HG03521 (cell line): Measurements from ENCODE around the gene USP46.

ENCODE experiments used
- ATAC-seq: cut with Tn5 transposase; IDR thresholded peaks from one replicate; pipeline ENCODE4 v1.9.1; 2021; ENCODE audit warnings: mild to moderate bottlenecking, moderate library complexity; ENCODE audit not compliant: unreplicated experiment

Gene USP46

DNA sequence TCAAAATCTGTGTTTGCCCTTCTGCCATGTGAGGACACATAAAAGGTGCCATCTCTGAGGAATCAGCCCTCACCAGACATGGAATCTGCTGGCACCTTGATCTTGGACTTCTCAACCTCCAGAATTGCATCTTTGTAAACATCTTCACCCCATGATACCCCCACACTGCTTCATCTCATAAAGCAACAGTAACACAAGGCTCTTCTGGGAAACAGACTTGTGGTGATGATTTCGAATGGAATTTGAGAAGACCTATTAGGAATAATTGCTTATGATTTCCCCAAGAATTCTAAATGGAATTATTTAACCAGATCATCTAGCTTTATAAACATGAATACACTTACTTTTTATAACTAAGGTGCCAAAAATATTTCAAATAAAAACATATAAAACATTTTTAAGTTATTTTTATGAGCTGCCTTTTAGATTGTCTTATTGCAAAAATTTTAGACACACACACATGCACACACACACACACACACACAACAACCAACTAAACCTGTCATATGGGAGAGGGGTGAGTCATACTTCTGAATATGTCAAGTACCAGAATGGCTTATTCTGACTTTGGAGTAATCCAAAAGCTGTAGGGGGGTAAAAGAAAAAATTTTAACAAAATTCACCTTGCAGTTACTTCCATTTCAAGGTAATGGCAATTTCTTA, 82.0 kb downstream of the USP46 start:
- no peak for ATAC-seq

DNA sequence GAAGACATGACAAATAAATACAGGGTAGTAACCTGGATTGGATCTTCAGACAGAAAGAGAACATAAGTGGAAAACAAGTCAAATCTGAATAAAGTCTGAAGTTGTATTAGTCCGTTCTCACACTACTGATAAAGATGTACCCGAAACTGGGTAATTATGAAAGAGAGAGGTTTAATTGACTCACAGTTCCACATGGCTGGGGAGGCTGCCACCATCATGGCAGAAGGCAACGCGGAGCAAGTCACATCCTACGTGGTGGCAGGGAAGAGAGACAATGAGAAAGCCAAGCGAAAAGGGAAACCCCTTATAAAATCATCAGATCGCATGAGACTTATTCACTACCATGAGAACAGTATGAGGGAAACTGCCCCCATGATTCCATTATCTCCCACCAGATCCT, 82.8 kb downstream of the USP46 start:
- no peak for ATAC-seq

DNA sequence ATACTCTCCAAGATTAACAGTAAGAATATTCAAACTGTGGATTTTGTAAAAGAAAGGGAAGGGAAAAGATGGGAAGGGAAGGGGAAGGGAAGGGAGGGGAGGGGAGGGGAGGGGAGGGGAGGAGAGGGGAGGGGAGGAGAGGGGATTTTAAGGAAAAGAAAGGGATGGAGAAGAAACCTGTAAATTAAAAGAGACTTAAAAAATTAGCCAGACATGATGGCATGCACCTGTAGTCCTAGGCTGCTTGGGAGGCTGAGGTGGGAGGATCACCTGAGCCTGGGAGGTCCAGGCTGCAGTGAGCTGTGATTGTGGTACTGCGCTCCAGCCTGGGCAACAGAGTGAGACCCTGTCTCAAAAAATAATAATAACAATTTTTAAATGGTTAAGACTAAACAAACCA, 83.7 kb downstream of the USP46 start:
- no peak for ATAC-seq

DNA sequence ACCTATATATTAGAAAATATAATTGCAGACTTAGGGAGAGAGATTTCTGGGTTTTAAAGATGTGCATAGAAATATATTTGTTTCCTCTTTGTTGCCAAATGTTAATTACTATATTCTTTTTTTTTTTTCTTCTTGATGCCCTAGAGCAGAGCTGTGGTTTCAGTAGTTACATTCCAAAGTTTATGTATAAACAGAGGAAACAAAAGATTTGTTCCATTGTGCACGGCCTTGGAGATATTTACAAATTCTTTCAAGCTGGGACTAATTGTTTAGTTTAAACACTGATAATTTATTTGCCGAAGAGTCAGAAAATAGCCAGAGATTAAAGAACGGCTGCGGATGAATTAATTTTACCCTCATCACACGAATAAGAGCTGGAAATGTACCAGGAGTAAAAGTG, 85.1 kb downstream of the USP46 start:
- no peak for ATAC-seq

DNA sequence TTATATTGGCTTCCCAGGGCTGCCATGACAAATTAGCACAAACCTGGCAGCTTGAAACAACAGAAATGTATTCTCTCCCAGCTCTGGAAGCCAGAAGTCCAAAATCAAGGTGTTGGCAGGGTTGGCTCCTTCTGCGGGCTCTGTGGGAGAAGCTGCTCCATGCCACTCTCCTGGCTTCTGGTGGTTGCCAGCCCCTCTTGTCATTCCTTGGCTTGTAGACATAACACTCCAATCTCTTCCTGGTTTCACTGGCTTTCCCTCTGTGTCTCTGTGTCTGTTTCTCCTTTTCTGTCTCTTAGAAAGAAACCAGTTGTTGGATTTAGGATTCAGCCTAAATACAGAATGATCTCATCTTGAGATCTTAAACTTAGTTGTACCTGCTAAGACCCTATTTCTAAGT, 85.5 kb downstream of the USP46 start:
- ATAC-seq, result no peak

DNA sequence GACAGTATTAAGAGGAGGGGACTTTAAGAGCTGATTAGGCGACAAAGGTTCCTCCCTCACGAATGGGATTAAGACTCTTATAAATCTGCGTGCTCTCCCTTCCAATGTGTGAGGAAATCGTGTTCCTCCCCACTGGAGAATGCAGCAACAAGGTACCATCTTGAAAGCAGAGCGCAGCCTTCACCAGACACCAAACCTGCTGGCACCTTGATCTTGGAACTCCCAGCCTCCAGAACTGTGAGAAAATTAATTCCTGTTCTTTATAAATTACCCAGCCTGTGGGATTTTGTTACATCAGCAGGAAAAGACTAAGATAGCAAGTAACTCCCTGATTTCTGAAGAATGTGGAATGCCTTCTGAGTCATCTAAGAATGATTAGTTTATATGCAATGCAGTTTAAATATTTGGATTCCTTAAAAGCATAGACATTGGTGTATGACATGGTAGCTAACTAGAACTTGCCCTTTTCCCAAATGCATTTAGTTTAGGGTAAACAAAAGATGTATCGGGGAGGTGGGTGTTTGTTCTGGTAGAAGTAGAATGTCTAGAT, 86.1 kb downstream of the USP46 start:
- ATAC-seq, result no peak

DNA sequence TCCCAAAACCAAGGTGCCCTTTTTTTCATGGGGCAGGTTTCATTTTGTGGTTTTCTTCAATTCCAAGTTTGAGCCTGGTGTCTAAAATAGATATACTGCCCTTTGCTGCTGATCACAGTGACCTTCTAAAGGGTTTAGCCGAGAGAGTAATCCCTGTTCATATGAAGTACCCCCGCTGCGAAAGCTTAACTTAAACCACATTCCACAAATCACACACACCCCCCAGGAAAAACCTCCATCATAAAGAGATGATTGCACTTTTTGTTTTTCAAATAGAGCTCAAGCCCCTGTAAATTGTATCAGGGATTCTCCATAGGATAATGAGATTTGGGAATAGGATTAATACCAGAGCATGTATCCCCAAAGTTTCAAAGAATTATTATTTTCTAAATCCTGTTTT, 90.8 kb downstream of the USP46 start:
- no peak for ATAC-seq

DNA sequence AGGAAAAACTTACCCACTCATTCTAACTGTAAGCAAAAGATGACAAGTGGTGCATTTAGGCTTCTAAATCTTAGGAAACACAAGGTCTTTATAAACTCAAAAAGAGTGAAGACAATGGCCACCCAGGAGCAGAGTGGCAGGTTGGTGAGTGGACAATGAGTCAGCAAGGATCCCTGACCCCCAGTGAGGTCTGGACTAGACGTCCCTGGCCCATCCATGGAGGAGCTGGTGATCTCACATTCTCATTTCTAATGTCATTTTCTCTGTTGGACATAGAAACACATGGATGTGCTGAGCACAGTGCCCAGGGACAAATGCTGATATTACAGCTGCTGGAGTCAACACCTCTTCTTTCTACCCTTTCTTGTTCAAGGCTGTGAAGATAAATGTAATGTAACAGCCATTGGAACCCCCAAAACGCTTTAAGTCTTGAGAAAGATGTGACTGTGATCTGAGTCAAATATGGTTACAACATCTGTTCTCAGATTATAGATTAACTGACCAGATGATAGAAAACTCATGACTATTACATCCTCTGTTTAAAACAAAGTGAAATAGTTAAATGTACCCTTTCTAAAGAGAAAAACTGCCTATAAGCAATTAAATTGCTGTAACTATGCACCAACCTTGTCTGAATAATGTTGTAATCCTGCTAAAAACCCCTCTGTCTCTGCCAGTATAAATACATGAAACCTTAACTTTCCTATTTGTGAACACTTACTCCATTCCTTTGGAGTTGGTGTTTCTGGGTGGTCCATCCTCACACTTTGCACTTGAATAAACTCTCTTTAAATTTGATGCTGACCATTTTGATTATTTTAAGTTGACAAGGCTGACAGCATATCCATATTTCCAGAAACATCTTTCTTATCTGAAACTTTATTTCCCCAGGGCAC, 92.7 kb downstream of the USP46 start:
- ATAC-seq, result no peak

DNA sequence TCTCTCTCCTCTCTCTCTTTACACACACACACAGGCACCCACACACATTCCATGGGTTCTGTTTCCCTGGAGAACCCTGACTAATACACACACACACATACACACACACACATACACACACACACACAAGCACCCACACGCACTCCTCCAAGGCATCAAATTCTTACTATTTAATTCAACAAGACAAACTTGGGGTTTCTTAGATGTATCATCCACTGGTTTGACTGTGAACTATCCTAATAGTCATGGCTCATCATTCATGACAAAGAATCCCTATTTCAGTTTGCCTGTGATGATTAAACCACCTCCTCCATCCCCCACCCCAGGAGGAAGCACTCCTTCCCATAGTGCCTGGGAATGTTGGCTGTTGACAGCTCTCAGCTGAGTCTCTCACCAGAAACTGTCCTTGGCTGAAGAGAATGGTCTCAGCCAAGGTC, 98.2 kb downstream of the USP46 start:
- ATAC-seq, result no peak

DNA sequence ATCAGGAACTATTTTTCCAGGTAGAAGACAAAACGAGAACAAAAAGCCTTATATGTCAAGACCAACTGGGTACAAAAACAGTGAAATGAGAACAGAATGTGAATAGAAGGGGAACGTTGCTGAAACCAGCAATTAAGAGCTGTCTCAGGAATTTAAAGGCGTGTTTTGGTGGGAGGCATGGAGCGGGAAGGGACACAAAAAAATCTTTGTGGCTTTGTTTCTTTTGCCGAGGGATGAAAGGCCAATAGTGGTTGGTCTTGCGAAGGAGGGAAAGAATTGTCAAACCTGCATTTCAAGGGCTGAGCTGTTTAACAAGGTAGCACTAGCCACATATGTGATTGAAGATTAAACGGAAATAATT, 103.8 kb downstream of the USP46 start:
- no peak for ATAC-seq

DNA sequence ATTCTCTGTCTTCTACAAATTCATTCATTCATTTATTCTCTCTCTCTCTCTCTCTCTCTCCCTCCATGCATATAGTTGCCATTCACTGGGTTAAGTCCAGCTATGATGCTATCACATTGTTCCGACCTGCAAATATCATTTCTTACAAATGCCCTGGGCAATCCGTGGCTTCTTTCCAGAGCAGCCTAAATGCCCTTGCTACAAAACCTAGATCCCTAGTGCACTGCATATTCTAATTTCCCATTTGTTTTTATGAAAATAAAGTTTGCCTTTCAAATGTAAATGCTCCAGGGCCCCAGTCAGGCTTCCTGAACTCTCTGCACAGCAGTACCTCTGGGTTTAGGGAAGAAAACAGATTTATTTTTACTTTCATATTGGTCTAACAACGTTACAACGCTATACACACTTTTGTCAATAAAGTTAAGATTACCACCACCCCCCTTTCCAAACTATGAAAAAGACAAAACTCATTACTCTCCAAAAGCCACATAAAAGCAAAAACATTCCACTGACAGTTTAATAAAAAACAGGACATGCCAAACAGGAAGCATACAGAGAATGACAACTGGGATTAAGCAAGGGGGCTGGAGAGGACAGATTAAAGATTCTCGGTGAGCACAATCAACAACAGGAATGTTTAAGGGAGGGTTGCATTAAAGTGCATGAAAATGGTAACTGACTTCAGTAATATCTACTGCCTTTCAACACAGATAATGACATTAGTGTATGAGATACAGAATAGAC, 104.3 kb downstream of the USP46 start:
- ATAC-seq, result no peak

DNA sequence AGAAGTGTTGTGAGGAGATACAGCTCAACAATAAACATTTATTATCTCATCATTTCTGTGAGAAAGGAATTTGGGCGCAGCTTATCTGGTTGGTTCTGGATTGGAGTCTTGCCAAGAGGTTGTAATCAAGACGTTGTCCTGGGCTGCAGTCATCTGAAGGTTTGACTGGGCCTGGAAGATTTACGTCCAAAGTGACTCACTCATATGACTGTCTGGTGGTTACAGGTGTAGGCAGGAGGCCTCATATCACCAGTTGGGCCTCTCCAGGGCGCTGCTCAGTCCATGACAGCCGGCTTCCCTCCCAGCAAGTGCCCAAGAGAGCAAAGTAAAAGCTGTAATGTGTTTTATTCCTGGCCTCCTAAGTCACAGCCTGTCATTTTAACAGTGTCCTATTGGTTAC, 106.3 kb downstream of the USP46 start:
- no peak for ATAC-seq

DNA sequence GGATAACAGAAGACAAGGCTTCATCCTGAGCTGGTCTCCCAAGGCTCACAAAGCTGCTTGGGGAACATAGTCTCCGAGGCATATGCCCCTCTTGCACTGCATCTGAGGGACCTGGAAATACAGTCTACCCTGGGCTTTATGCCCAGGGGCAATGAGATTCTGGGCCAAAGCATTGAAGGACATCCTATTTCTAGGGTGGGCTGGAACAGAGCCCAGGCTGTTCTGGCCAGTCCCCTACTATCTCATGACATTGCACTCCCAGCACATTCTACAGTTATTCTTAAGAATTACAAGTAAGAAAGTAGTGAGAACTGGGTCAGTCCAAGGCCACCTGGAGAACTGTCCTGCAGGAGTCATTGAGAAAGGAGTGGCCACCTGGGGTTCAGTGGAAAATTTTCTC, 107.6 kb downstream of the USP46 start:
- no peak for ATAC-seq

DNA sequence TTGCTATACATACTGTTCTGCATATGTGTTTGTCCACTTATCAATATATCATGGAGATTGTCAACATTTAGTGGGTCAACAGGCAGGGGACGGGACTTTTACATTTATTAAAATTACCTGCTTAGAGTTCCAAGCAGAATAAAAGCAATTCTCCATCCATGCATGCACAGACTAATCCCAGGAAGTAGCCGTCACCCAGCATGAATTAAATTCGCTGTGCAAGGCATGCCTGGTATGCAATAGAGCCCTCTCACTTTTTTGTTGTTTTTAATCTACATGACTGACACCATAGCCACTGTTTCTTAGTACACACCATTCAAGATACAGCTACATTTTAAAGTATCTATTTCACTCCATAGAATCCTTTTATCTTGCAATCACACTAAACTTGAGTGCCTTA, 108.9 kb downstream of the USP46 start:
- no peak for ATAC-seq

DNA sequence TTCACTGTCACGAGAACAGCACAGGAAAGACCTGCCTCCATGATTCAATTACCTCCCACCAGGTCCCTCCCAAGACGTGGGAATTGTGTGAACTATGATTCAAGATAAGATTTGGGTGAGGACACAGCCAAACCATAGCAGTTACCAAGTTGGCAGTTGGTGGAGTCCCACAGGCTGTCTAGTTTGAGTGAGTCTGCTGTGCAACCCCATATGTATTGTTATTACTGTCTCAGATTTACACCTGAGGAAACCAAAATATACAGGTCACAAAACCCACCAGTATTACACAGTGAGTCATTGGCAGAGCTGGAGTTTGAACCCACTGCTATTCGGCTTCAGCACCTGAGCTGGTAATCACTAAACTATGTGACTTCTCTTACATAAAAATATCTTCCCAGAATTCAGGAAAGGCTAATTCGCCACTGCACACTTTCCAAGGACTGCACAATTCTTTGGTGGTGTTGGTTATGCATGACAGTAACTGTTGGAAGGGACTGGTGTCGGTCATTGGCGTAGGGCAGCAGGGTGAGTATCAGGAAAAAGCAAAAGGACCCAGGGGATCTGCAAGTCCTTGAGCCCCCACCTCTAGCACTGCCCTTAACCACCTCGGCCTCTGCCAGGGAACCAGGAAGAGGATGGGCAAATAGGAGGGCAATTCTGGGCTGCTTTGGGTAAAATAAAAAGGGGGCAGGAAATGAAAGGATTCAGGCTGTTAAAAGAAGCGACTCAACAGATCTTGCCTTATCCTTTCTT, 110.1 kb downstream of the USP46 start:
- no peak for ATAC-seq

DNA sequence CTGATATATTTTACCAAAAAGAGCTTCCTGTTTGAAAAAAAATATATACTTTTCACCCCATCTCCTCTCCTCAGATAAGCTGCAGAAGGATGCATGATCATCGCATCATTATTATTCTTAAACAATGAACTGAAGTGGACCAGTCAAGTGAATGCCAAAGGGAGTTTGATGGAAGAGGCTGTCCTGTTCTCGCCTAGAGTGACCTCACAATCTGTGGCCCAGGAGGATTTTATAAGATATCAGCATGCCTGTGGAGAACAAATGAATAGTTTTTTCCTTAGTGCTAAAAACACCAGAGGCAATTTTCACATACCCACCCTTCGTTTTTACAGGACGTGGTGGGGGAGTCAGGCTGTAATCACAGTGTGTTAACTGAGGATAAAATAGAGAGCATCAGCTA, 112.7 kb downstream of the USP46 start:
- ATAC-seq, result no peak

DNA sequence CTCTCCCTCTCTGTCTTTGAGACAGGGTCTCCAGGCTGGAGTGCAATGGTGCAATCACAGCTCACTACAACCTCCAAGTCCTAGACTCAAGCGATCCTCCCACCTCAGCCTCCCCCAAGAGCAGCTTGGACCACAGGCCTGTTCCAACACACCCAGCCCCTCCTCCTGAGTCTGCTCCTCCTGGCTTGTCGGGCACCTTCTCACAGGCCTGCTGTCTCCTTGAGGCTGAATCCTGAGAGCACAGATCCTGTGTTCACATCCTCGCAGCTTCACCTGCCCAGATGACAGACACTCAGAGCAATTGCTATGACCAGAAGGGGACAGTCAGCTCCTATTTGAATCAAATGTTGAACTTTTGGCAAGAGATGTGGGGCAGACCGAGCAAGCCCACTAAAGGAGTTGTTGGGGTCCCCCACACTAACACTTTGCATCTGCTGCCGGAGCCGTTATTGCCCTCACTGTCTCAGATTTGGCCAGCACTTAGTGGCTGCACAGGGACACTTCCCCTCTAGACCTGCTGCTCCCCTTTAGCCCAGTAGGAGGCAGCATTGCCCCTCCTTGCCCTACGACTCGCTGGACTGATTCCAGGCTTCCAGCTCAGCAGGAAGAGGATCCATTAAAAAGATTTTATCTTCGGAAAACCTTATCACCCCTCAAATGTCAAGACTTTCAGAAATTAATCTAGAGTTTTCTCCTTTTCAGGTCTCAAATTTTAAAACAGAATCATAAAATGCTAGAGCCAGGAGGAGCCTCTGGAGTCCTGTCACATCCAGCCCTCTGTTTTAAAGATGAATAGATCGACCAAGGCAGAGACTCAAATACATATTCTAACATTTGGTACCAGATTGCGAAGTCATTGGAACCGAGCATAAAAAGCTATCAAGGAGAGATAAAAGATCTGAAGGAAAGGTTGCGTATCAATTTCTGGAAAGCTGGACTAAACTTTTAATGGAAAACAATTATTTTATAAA, 113.7 kb downstream of the USP46 start:
- no peak for ATAC-seq
